22Rv1 (cell line): ENCODE results near the gene PRPF8.
A peak's percentile ranks its signal among the peaks of the same experiment; 100 is the strongest.

ENCODE experiments used
- H3K27ac ChIP-seq: fragments of 450-650 bp; 2 replicates; pipeline ENCODE4 v1.5.1; 2017
- ZFX ChIP-seq: fragments of 450-650 bp; IDR thresholded peaks from 2 replicates; pipeline ENCODE4 v1.6.1; 2017; ENCODE audit warnings: antibody characterized with exemption, borderline replicate concordance
- TF ChIP-seq, protein P1 (sequence below): fragments of 450-650 bp; IDR thresholded peaks from 2 replicates; pipeline ENCODE4 v1.5.1; 2017; ENCODE audit warnings: mild to moderate bottlenecking

Gene PRPF8

DNA sequence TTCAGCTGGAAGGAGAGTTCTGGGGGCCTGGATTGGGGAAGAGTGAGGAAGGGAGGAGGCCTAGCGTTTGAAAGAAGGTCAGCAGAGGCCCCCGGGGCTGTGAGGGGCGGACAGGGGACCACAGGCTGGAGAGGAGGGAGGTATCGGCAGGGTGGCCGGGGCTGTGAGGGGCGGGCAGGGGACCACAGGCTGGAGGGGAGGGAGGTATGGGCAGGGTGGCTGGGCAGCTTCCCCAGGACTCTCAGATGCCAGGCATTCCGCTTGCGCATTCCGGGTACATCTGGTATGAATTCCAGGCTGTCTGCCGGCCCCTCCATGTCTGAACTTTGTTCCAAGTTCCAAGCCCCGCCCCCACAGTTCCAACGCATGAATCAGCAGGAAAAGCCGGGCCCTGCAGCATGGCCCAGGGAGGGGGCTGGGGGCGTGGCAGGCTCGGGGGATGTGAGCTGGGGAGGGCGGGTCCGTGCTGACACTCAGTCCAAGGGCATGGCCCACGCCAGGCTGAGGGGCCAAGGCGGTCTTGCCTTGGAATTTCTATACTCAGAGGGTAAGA is 29.8 kb upstream of the PRPF8 start:
- TF ChIP-seq, protein P1, sequence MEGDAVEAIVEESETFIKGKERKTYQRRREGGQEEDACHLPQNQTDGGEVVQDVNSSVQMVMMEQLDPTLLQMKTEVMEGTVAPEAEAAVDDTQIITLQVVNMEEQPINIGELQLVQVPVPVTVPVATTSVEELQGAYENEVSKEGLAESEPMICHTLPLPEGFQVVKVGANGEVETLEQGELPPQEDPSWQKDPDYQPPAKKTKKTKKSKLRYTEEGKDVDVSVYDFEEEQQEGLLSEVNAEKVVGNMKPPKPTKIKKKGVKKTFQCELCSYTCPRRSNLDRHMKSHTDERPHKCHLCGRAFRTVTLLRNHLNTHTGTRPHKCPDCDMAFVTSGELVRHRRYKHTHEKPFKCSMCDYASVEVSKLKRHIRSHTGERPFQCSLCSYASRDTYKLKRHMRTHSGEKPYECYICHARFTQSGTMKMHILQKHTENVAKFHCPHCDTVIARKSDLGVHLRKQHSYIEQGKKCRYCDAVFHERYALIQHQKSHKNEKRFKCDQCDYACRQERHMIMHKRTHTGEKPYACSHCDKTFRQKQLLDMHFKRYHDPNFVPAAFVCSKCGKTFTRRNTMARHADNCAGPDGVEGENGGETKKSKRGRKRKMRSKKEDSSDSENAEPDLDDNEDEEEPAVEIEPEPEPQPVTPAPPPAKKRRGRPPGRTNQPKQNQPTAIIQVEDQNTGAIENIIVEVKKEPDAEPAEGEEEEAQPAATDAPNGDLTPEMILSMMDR = no peak
- no peak for TF ChIP-seq ZFX
- H3K27ac ChIP-seq = peak overlapping the region; percentile 100

DNA sequence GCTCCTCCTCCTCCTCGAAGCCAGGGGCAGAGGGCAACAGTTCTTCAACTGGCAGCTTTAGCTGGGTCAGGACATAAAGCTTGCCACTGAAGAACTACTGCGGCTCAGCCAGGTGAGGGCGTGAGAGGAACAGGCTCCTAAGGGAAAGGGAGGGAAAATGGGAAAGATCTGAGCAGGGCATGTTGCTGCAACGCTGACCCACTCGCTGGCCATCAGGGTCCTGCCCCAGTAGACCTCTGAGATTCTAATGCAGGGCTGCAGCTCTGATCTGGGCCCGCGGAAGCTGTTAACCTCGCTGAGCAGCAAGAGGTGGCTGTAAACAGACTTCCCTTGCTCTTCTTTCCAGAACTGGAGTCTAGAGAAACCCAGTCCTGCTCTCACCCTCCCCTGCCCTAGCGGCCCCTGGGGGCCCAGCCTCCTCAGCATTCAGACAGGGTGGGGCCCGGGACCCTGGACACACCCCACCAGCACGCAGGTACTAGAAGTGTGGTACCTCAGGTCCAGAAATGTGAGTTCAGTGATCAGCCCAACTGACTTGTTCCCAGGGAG is 29.3 kb upstream of the PRPF8 start:
- TF ChIP-seq ZFX = no peak
- TF ChIP-seq, protein P1 = peak; percentile 75
- peak overlapping the region; percentile 100 for H3K27ac ChIP-seq

DNA sequence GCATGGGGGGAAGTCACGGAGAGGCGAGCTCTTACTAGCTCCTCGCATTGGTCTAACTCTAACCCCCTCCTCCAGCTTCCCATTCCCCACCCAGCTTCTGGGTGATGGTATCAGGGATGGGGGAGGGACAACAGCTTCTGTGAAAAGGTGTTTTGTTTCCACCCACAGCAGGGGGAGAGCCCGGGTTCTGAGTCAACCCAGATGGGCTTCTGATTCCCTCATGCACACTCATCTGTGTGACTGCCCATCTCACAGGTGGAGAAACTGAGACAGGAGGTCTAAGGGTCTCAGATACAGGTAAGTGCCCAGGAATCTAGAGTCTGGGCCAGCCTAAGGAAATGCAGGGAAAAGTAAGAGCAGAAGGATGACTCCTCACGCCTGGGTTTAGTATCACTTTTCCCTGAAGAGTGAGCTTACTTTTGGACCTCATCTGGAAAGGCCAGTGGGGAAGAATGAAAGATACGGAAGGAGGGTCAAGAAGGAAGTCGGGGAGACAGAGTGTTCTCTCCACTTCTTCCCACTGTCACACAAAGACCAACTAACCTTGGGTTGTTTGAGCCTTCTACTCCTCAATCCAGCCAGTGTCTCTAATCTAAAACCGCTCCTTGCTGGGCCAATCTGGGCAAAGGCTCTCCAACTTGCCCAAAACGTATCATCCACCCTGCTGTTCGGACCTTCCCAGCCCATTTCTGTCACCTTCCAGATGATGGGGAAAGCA is 28.7 kb upstream of the PRPF8 start:
- H3K27ac ChIP-seq = peak overlapping the region; percentile 100
- TF ChIP-seq, protein P1 = no peak
- no peak for TF ChIP-seq ZFX

DNA sequence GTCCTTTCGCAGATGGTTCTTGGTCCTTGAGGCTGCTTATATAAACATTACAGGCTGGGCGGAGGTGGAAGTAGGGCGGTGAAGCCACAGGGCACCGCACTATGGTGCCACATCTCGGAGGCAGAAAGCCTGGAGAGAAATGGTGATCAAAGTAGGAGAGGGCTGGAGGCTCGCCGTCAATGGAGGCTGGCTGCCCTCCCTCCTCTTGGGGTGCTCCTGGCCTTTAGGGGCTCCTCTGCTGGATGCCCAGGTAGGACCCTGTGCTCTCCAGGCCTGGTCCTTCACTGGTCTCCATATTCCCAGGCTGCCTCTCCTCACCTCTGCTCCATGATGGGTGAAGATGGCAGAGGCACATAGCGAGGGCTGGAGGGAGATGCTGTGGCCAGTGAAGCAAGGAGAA is 27.6 kb upstream of the PRPF8 start:
- TF ChIP-seq ZFX = no peak
- TF ChIP-seq, protein P1 = no peak
- H3K27ac ChIP-seq = peak overlapping the region; percentile 100

DNA sequence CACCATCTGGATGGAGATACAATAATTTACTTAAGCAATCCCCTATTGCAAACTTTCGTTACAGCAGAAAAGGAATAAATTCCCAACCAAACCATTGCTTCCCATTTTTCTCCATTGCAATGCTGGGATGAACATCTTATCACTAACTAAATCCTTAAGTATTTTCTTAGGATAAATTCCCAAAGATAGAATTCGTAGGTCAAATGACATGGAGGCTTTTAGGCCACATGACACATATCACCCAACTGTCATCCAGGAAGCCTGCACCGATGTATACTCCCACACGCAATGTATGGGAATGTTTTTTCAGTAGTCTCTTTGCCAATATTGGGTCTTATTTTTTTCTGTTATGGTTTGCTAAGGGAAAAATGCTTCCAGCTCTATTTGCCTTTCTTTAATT is 27.1 kb upstream of the PRPF8 start:
- peak overlapping the region; percentile 100 for H3K27ac ChIP-seq
- TF ChIP-seq, protein P1 = no peak
- TF ChIP-seq ZFX = no peak

DNA sequence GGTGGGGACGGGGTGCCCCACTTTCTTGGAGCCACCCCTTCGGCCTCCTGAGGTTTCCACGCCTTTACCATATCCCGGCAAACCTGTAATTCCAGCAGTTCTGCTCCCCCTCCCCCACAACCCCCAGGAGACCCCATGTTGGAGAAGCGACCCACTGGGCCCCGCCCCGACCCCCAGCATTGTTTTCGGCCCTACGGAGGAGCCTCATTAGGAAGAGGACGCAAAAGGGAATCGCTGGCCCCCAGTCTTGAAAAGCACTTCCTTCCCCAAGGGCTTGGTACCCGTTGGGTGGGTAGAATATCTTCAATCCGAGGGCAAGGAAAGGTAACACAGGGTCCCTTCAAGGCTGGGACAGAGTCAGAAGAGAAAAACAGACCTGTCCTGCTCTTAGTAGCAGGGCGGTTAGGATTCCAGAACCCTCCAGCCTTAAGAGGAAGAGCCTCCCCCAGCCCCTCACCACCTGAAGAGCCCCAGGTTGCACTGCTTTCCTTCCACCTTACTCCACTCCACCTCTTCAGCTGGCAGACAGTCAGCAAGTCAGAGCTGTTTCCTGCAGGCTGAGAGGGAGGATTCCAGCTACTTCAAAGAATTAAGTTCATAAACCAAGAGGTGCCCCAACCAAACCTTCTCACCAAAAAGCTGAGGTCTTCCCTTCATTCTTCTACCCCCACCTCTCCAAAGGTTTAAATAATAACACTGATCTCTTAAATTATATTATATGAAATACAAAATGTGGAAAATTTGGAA is 26.3 kb upstream of the PRPF8 start:
- peak overlapping the region; percentile 100 for H3K27ac ChIP-seq
- TF ChIP-seq, protein P1 = no peak
- no peak for TF ChIP-seq ZFX
